Endometrium (tissue), 2 donors: Measurements from ENCODE around the gene AIF1L.
"Not testable (repeated sequence)": the region's sequence is repeated elsewhere in the genome, so short reads cannot be mapped to it uniquely, and the experiment has no call there.

ENCODE experiments used
- FAIRE-seq: peaks from 2 replicates; lab custom pipeline; 2012; peaks lifted over from hg19 to GRCh38; lab: Jason Lieb, UNC
- donor health status: control.
- donor health status: control.

Gene AIF1L

GRCh38 chr9:131121346-131121745 lies 25.0 kb downstream of the AIF1L start:
- FAIRE-seq, result no peak

DNA sequence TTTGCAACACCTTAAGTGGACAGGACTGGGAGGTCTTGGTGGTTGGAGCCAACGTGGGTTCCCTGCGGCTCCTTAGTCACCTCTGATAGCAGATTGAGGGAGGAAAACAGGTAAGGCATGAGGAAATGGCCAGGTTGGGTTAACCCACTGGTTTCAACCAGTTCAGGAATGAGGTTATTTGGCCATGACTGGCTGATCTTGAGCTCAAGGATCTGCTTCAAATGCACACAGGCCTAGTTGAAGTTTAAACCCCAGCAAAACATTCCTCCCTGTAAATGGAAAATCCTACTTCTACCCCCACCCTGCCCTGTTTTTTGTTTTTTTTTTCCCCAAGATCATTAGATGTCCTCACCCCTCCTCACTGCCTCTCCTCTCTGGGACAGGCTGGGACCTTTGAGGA lies 25.8 kb downstream of the AIF1L start:
- FAIRE-seq, result no peak

DNA sequence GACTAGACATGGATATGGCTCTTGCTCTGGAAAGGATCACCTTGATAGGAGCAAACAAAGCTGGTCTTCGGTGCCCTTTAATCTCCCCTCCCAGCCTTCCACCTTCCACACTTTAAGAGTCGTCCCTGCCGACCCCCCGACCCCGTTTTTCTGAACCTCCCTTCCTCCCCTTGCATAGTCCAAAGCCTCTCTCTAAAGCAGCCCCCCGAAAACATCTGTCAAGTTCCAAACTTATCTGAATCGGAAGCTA lies 28.6 kb downstream of the AIF1L start:
- no peak for FAIRE-seq

GRCh38 chr9:131125288-131126058 lies 29.1 kb downstream of the AIF1L start, which contains the start of gene NUP214:
Gene NUP214, plus strand, starts transcription at chr9:131125586. Its CDS starts 119 bp downstream, at chr9:131125705.
- FAIRE-seq, result peak; percentile 86

DNA sequence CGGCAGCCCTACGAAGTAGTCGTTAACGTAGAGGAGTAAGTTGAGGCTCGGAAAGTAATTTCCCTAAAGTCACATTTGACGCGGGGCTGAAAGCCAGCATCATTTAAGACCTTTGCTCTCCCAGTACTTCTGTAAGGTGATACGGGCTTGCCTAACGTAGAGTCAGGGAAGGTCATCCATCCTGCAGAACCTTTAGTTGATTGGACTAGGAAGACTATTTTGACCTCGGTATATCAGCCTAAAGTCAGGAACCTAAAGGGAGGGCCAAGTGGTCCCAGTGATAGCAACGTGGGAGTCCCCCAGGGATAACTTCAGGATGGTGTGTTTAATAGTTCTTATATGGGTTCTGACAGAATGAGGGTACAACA lies 29.7 kb downstream of the AIF1L start:
- no peak for FAIRE-seq

DNA sequence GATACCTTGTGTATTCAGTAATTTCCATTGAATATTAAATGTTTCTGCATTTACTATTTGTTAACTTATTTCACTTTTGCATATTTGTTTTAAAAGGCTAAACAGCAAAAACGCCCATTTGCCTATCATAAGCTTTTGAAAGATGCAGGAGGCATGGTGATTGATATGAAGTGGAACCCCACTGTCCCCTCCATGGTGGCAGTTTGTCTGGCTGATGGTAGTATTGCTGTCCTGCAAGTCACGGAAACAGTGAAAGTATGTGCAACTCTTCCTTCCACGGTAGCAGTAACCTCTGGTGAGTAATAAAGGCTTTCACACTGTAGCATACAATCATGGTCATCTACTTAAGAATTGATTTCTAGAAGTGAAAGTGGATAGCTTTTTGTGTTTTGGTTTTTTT lies 32.9 kb downstream of the AIF1L start:
- no peak for FAIRE-seq

DNA sequence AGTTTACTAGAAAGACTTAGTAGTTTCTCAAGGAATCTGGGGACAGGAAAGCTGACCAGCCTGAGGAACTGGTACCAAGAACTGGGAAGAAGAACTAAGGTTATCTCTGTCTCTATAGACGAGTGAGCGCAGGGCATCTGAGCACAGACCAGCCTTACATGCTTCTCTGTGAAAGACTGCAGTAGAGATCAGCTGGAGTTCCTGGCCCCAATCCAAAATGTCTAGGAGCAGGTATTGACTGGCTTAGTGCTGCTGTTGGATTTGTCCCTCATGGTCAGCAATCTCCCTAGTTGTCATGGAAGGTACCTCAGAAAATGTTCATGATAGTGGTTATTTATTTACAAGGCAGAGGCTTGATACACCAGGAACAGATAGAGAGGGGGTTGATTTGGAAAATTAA lies 42.3 kb downstream of the AIF1L start:
- FAIRE-seq, result no peak

- no peak for FAIRE-seq
These were observed 43.8 kb downstream of the AIF1L start for GRCh38 chr9:131140112-131140511.

- no peak for FAIRE-seq
These were observed 44.2 kb downstream of the AIF1L start for GRCh38 chr9:131140550-131140949.

GRCh38 chr9:131142160-131142559 lies 45.8 kb downstream of the AIF1L start:
- FAIRE-seq, result no peak

- no peak for FAIRE-seq
These were observed 47.9 kb downstream of the AIF1L start for GRCh38 chr9:131144201-131144600.

DNA sequence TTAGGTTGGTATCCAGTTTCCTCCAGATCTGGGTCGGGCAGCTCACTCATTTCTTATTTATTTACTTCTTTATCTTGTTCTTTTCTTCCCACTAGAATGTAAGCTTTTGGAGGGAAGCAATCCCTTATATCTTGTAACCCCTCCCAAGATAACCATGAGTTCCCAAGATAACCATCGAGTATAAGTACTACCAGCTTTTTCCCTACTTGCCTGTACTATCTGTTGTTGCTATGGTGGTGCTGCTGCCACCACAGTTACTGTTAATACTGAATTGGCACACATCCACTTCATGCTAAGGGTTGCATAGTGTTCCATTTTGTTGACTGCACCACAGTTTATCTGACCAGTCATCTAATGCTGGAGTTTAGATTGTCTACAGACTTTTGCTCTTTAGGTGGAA lies 48.9 kb downstream of the AIF1L start:
- FAIRE-seq, result no peak

DNA sequence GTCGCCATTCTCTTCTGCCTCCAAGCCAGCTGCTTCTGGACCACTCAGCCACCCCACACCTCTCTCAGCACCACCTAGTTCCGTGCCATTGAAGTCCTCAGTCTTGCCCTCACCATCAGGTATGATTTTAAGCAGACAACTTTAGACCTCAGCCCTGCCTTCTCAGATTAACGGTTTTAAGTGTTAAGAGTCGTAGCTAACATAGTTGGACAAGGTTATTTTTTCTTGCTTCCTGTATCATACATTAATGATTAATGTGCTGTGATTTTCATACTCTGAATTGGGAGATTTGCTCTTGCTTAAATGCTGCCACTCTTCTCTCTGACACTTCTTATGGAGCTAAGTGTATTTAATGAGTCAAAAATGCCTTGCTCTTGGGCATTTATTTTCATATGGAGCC lies 49.9 kb downstream of the AIF1L start:
- FAIRE-seq, result no peak

GRCh38 chr9:131148276-131148675 lies 51.9 kb downstream of the AIF1L start:
- FAIRE-seq, result no peak

GRCh38 chr9:131148966-131149687 lies 52.8 kb downstream of the AIF1L start:
- FAIRE-seq, result no peak

DNA sequence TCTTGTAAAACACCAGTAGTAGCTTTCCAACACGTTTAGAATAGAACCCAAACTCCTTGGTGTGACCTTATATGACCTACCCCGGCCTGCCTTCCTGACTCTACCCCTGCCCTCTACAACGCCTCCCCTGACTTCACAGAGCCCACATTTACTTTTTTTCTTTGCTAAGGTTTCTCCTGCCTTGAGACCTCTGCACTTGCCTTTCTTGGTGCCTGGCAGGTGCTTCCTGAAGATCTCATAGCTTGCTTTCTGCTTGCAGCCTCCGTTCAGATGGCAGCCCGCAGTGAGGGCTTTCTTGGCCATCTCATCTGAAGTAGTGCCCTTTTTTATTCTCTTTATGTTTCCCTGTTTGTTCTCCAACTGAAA lies 53.3 kb downstream of the AIF1L start:
- FAIRE-seq, result no peak

- FAIRE-seq, result no peak
These were observed 57.3 kb downstream of the AIF1L start for GRCh38 chr9:131153595-131153994.

DNA sequence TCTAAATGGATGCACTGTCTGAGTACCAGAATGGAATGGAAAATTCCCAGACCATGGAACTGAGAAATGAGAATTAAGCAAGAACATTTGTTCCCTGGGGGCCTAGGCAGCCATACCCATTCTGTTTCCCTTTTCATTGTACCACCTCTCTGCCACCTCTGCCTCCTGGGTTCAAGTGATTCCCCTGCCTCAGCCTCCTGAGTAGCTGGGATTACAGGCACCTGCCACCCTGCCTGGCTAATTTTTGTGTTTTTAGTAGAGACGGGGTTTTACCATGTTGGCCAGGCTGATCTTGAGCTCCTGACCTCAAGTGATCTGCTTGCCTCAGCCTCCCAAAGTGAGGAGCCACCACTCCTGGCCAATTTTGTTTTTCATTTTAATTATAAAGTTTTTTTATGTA lies 62.3 kb downstream of the AIF1L start:
- FAIRE-seq, result not testable (repeated sequence)

DNA sequence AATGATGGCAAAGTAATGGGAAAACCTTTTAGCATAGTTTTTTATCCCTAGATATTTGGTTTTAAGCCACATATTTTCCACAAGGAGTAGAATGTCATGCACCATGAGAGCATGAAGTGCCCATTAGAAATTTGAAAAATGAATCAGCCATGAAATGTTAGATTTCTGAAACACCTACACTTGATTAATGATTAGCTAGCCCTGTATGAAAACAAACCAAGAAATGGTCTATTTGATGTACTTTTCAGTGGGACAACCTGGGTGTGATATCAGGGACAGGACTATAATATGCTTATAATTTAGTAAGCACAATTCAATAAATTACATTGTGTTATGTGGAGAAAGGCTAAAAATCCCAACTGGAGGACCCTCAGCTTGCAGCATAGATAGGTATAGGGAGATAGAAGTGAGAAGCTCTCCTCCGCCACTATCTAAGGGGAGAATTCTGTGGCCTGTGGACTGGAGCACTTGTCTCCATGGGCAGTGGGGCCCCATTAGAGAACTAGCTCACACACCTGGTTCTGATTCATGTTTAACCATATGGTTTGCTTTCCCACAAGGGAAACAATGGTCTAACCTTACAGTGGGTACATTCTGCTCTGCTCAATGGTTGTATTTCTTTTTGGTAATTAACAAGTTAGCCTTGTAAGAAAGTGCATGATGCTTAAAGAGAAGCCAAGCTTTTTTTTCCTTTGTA lies 64.2 kb downstream of the AIF1L start:
- FAIRE-seq, result no peak

- no peak for FAIRE-seq
These were observed 65.3 kb downstream of the AIF1L start for GRCh38 chr9:131161585-131161984.

DNA sequence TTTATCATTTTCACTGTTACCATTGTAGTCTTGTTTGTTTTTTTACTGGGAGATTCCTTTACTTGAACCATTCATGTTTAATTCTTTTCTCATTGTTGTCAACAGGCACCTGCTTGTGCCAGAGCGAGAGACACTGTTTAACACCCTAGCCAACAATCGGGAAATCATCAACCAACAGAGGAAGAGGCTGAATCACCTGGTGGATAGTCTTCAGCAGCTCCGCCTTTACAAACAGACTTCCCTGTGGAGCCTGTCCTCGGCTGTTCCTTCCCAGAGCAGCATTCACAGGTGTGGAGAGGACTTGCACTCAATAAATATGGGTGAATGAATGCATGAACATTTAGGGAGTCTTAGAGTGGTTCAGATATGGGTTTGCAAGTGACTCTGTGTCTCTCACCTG lies 66.6 kb downstream of the AIF1L start:
- no peak for FAIRE-seq

- FAIRE-seq, result no peak
These were observed 69.2 kb downstream of the AIF1L start for GRCh38 chr9:131165523-131165922.

DNA sequence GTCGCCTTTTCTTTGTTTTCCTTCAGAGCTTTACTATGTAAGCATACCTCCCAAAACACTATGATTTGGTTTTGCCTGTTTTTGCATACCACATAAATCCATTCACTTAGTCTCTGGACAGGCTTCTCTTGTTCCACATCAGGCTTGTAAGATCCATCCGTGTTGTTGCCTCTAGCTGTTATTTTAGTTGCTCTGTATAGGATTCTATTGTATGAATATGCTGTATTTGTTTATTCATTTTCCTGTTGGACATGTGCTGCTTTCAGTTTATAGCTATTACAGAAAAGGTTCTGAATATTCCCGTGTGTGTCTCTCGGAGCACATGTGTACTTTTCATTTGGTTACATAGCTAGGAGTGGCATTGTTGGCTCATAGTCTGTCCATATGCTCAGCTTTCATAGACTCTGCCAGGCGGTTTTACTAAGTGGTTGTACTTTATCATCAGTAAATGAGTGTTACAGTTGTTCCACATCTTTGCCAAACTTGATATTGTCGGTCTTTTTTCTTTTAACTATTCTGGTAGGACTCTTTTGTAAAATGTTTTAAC lies 70.9 kb downstream of the AIF1L start:
- no peak for FAIRE-seq
